LHCN-M2 (cell line): ENCODE data around the gene TMEM88. TPM values are rescaled to one million over a fixed set of nuclear protein-coding genes. Genes with fewer than 3 reads are reported as not detected.
A peak's percentile ranks its signal among the peaks of the same experiment; 100 is the strongest.

Experiments
- DNase-seq: peaks from one replicate; pipeline ENCODE4 v3.0.0-alpha.2; 2012; ENCODE audit warnings: low read depth
- total RNA-seq: library from RNA; depleted of rRNA; stranded (reverse); fragments of >200 nt; gene quantifications from 2 replicates; pipeline ENCODE4 v1.2.3, GENCODE V29; 2014

TMEM88 gene
- total RNA-seq, 1 experiment from 2014 or later, result 1.1 TPM

- peak; percentile 71 for DNase-seq
Observed at GRCh38 chr17:7843536-7844291, 11.2 kb upstream of the TMEM88 start.

GRCh38 chr17:7844292-7845154 lies 10.3 kb upstream of the TMEM88 start:
- peak; percentile 94 for DNase-seq

GRCh38 chr17:7845359-7846062 lies 9.4 kb upstream of the TMEM88 start:
- no peak for DNase-seq

GRCh38 chr17:7846063-7846735 lies 8.7 kb upstream of the TMEM88 start:
- DNase-seq, result no peak

- DNase-seq, result no peak
Observed at GRCh38 chr17:7846765-7847661, 7.9 kb upstream of the TMEM88 start.

GRCh38 chr17:7848131-7848579 lies 6.7 kb upstream of the TMEM88 start:
- DNase-seq, result no peak

GRCh38 chr17:7848739-7849129 lies 6.1 kb upstream of the TMEM88 start:
- no peak for DNase-seq

- DNase-seq, result no peak
Observed at GRCh38 chr17:7849130-7849750, 5.6 kb upstream of the TMEM88 start.

- no peak for DNase-seq
Observed at GRCh38 chr17:7849751-7850504, 4.9 kb upstream of the TMEM88 start.

GRCh38 chr17:7850701-7851437 lies 4.0 kb upstream of the TMEM88 start:
- DNase-seq, result no peak

- DNase-seq, result peak; percentile 62
Observed at GRCh38 chr17:7851438-7852261, 3.2 kb upstream of the TMEM88 start.

GRCh38 chr17:7852262-7852670 lies 2.6 kb upstream of the TMEM88 start:
- no peak for DNase-seq

- no peak for DNase-seq
Observed at GRCh38 chr17:7852919-7853690, 1.8 kb upstream of the TMEM88 start.

GRCh38 chr17:7853691-7854038 lies 1.2 kb upstream of the TMEM88 start:
- DNase-seq, result no peak

- no peak for DNase-seq
Observed at GRCh38 chr17:7854078-7854777, 638 bp upstream of the TMEM88 start.

GRCh38 chr17:7855660-7856010 lies 769 bp downstream of the TMEM88 start:
- no peak for DNase-seq
